Transverse colon (tissue), 4 donors: Measurements from ENCODE around the gene SGIP1. TPM values are rescaled to one million over a fixed set of nuclear protein-coding genes. Genes with fewer than 3 reads are reported as not detected.

ENCODE experiments used
- DNase-seq: peaks from one replicate; pipeline ENCODE4 v3.0.0-alpha.2; 2019
- H3K27ac ChIP-seq, 4 donors: fragments of 200-600 bp; sonication (generic); 2 replicates each; pipeline ENCODE4 v1.5.1; 2016 to 2018; ENCODE audit warnings: inconsistent platforms in 4 of 4
- H3K27me3 ChIP-seq: fragments of 200-600 bp; sonication (generic); 2 replicates; pipeline ENCODE4 v1.5.1; 2017; ENCODE audit warnings: inconsistent platforms
- H3K36me3 ChIP-seq, 4 donors: fragments of 200-600 bp; sonication (generic); 2 replicates each; pipeline ENCODE4 v1.5.1; 2017 to 2019; ENCODE audit warnings: inconsistent platforms in 4 of 4
- H3K4me1 ChIP-seq, 4 donors: fragments of 200-600 bp; sonication (generic); 2 replicates each; pipeline ENCODE4 v1.5.1; 2017 to 2020; ENCODE audit warnings: inconsistent platforms in 4 of 4
- H3K4me3 ChIP-seq, 4 donors: fragments of 200-600 bp; sonication (generic); 1 replicate in 1 of 4; 2 replicates in 3 of 4; pipeline versions ENCODE4 v1.5.1 to v1.6.1; 2017 to 2019; ENCODE audit warnings: inconsistent platforms in 4 of 4
- H3K9me3 ChIP-seq, 2 donors: fragments of 200-600 bp; sonication (generic); 2 replicates each; pipeline ENCODE4 v1.5.1; 2017 to 2019; ENCODE audit warnings: inconsistent platforms in 2 of 2
- CTCF ChIP-seq, 5 experiments: fragments of 200-600 bp in 3 of 5; fragments of 450-650 bp in 2 of 5; sonication (generic) in 3 of 5; IDR thresholded peaks; 1 replicate in 2 of 5; 2 replicates in 3 of 5; pipeline ENCODE4 v1.5.1; 2016 to 2017; ENCODE audit warnings: antibody characterized with exemption in 5 of 5, inconsistent platforms in 3 of 5, mild to moderate bottlenecking in 2 of 5, moderate library complexity in 1 of 5
- EP300 ChIP-seq: sonication (generic); formaldehyde crosslinking; IDR thresholded peaks from one replicate; pipeline ENCODE4 v1.6.1; 2017; ENCODE audit warnings: antibody characterized with exemption, low read depth
- POLR2A ChIP-seq: fragments of 450-650 bp; IDR thresholded peaks from one replicate; pipeline ENCODE4 v1.6.1; 2016; ENCODE audit warnings: antibody characterized with exemption, mild to moderate bottlenecking, moderate library complexity
- POLR2AphosphoS5 ChIP-seq, 3 donors: sonication (generic); formaldehyde crosslinking; IDR thresholded peaks; one replicate each; pipeline ENCODE4 v1.6.1; 2016; ENCODE audit warnings: antibody characterized with exemption in 3 of 3
- WGBS, 2 donors: methylation state at CpG; one replicate each; pipeline ENCODE4 v1.1.5; 2018; ENCODE audit warnings: low coverage in 1 of 2; 5-methylcytosine and 5-hydroxymethylcytosine counted together
- in situ Hi-C, 4 donors: fragments of 200-750 bp; cut with MboI; loops; one replicate each; pipeline versions ENCODE4 v1.15.0 to v1.15.1; 2017; ENCODE audit warnings: low sequenced_read_pairs in 3 of 4, low pct_ligation_motif_present in 1 of 4, low pct_unique_long_range_greater_than_20kb in 1 of 4
- intact Hi-C: fragments of 100-400 bp; cut with DNase I; formaldehyde crosslinking; loops from one replicate; pipeline ENCODE4 v1.15.1; 2023; ENCODE audit warnings: low total_unique reads
- total RNA-seq, 4 donors: library from RNA; depleted of rRNA; stranded (reverse); fragments of >200 nt; gene quantifications; one replicate each; pipeline ENCODE4 v1.1.0, GENCODE V29; 2016

SGIP1 gene
- total RNA-seq, 4 donors from 2014 or later = 1.4 to 1.8 TPM; not detected in 2

GRCh38 chr1:66695116-66695515 is 161.2 kb downstream of the SGIP1 start:
- no peak overlapping the region for H3K4me3 ChIP-seq
- TF ChIP-seq POLR2A (no peak), EP300 (no peak), CTCF (IDR thresholded peaks at IDR 0.05) (no peak), POLR2AphosphoS5 (IDR thresholded peaks at IDR 0.05) (no peak)
- H3K36me3 ChIP-seq = no peaks in the 10 kb centered on the region
- no peak for DNase-seq
- in situ Hi-C loops (no loop called here), intact Hi-C loops (no loop called here)
- no peaks in the 10 kb centered on the region for H3K4me1 ChIP-seq
- H3K27ac ChIP-seq = no peak overlapping the region
- H3K27me3 ChIP-seq = no peaks in the 10 kb centered on the region
- no peaks in the 10 kb centered on the region for H3K9me3 ChIP-seq
- WGBS, 2 donors = 47 to 50% methylated on average over 5 of the region's 5 CpGs

GRCh38 chr1:66696771-66697170 is 162.8 kb downstream of the SGIP1 start:
- DNase-seq = no peak
- intact Hi-C loops (no loop called here), in situ Hi-C loops (no loop called here)
- no peak overlapping the region for H3K27ac ChIP-seq
- H3K4me1 ChIP-seq = no peaks in the 10 kb centered on the region
- H3K4me3 ChIP-seq = no peak overlapping the region
- TF ChIP-seq POLR2A = no peak
- no peak for TF ChIP-seq EP300
- no peak for TF ChIP-seq CTCF (IDR thresholded peaks at IDR 0.05)
- TF ChIP-seq POLR2AphosphoS5 (IDR thresholded peaks at IDR 0.05) = no peak
- H3K27me3 ChIP-seq = no peaks in the 10 kb centered on the region
- no peaks in the 10 kb centered on the region for H3K9me3 ChIP-seq
- H3K36me3 ChIP-seq = no peaks in the 10 kb centered on the region

- no peaks in the 10 kb centered on the region for H3K27me3 ChIP-seq
- H3K4me3 ChIP-seq = no peak overlapping the region
- no peak overlapping the region for H3K27ac ChIP-seq
- H3K36me3 ChIP-seq = no peaks in the 10 kb centered on the region
- intact Hi-C loops = no loop called here
- H3K9me3 ChIP-seq = no peaks in the 10 kb centered on the region
- WGBS, 2 donors = 81% methylated on average over 5 of the region's 5 CpGs; no CpG with 5 or more reads in 1 of the 2 donors
- H3K4me1 ChIP-seq = no peaks in the 10 kb centered on the region
- TF ChIP-seq EP300 = no peak
- no peak for TF ChIP-seq POLR2A
- no peak for TF ChIP-seq POLR2AphosphoS5 (IDR thresholded peaks at IDR 0.05)
- TF ChIP-seq CTCF (IDR thresholded peaks at IDR 0.05) = no peak
- no peak for DNase-seq
- in situ Hi-C loops = no loop called here
Measured at GRCh38 chr1:66699213-66699612, 165.3 kb downstream of the SGIP1 start.

GRCh38 chr1:66704177-66704875 is 170.4 kb downstream of the SGIP1 start:
- no peaks in the 10 kb centered on the region for H3K4me1 ChIP-seq
- H3K27me3 ChIP-seq = no peaks in the 10 kb centered on the region
- intact Hi-C loops = no loop called here
- H3K27ac ChIP-seq = no peak overlapping the region
- H3K36me3 ChIP-seq = no peaks in the 10 kb centered on the region
- no peak for TF ChIP-seq POLR2AphosphoS5 (IDR thresholded peaks at IDR 0.05)
- TF ChIP-seq EP300 = no peak
- TF ChIP-seq POLR2A = no peak
- no peak for TF ChIP-seq CTCF (IDR thresholded peaks at IDR 0.05)
- no peak for DNase-seq
- H3K4me3 ChIP-seq = no peak overlapping the region
- no peaks in the 10 kb centered on the region for H3K9me3 ChIP-seq
- WGBS, 2 donors = 78 to 84% methylated on average over 4 of the region's 4 CpGs
- in situ Hi-C loops = no loop called here
